ENCODE data around the gene SMAD7.

DNA sequence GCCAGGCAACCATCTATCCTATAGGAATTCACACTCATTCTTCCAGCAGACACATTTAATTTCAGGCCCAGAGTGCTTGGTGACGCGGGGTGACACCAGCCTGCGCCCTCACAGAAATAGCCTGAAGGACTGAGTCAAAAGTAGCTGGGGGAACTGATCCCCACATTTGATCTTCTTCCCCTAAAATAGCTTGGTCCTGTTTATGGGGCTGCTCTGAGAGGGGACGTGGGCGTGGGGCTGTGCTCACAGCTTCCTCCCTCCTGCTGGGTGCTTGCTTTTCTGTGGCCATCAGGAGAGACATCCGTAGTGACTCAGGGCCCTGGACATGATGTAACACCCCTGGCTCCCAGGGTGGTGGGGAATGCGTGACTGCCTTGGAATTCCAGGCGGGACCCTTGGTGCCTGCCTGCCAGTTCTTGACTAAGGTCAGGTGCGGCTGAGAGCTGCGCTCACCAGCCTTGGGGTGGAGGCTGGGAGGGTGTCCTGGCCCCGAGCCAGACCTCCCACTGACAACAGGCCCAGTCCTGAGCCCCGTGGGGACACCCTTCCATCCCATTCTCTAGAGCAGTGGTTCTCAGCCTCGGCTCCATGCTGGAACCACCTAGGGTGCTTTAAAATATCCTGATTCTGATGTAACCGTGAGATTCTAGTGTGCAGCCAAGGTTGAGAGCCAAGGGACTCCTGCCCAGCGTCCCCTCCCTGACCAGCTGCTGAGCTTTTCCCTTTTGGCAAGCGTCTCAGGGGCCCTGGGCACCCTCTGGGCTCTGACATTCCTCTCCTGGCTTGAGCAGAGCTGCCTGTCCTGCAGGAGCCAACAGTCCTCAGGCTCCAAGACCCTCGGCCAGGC, 47.4 kb upstream of the SMAD7 start:
- TF ChIP-seq, protein P1, sequence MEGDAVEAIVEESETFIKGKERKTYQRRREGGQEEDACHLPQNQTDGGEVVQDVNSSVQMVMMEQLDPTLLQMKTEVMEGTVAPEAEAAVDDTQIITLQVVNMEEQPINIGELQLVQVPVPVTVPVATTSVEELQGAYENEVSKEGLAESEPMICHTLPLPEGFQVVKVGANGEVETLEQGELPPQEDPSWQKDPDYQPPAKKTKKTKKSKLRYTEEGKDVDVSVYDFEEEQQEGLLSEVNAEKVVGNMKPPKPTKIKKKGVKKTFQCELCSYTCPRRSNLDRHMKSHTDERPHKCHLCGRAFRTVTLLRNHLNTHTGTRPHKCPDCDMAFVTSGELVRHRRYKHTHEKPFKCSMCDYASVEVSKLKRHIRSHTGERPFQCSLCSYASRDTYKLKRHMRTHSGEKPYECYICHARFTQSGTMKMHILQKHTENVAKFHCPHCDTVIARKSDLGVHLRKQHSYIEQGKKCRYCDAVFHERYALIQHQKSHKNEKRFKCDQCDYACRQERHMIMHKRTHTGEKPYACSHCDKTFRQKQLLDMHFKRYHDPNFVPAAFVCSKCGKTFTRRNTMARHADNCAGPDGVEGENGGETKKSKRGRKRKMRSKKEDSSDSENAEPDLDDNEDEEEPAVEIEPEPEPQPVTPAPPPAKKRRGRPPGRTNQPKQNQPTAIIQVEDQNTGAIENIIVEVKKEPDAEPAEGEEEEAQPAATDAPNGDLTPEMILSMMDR (IDR thresholded peaks at IDR 0.05), result no peak
- no peak for TF ChIP-seq POLR2A (IDR thresholded peaks at IDR 0.05)
